Astrocyte (in vitro differentiated cells and primary cell): ENCODE measurements around the gene CNMD. TPM values are rescaled to one million over a fixed set of nuclear protein-coding genes. Genes with fewer than 3 reads are reported as not detected.

Source experiments
- DNase-seq: peaks from one replicate; pipeline ENCODE4 v3.0.0-alpha.2; 2010; ENCODE audit warnings: low read depth
- FAIRE-seq: peaks from 2 replicates; lab custom pipeline; 2011; peaks lifted over from hg19 to GRCh38; lab: Jason Lieb, UNC
- H2AFZ ChIP-seq: 2 replicates; pipeline ENCODE4 v1.6.0; 2012; ENCODE audit warnings: low read depth, low read length, inconsistent platforms
- H3K27ac ChIP-seq: 2 replicates; pipeline ENCODE4 v1.5.1; 2011; ENCODE audit warnings: low read depth, low read length, inconsistent platforms
- H3K27me3 ChIP-seq: 2 replicates; pipeline ENCODE4 v1.6.0; 2011; ENCODE audit warnings: low read length, inconsistent platforms; ENCODE audit not compliant: insufficient read depth
- H3K36me3 ChIP-seq: 2 replicates; pipeline ENCODE4 v1.5.1; 2011; ENCODE audit warnings: low read length, inconsistent platforms; ENCODE audit not compliant: insufficient read depth
- H3K4me1 ChIP-seq: 2 replicates; pipeline ENCODE4 v1.5.1; 2011; ENCODE audit warnings: low read length, inconsistent platforms; ENCODE audit not compliant: insufficient read depth
- H3K4me2 ChIP-seq: 2 replicates; pipeline ENCODE4 v1.6.0; 2012; ENCODE audit warnings: low read length, inconsistent platforms
- H3K4me3 ChIP-seq: 2 replicates; pipeline ENCODE4 v1.5.1; 2011; ENCODE audit warnings: low read depth, mild to moderate bottlenecking, low read length, inconsistent platforms; ENCODE audit not compliant: insufficient read depth
- H3K79me2 ChIP-seq: 2 replicates; pipeline ENCODE4 v1.6.0; 2012; ENCODE audit warnings: mild to moderate bottlenecking, low read length, inconsistent platforms; ENCODE audit not compliant: insufficient read depth
- H3K9ac ChIP-seq: 2 replicates; pipeline ENCODE4 v1.6.0; 2012; ENCODE audit warnings: mild to moderate bottlenecking, low read length, inconsistent platforms
- H3K9me3 ChIP-seq: 2 replicates; pipeline ENCODE4 v1.5.1; 2012; ENCODE audit warnings: low read depth, mild to moderate bottlenecking, low read length, inconsistent platforms; ENCODE audit not compliant: insufficient read depth
- H4K20me1 ChIP-seq: 2 replicates; pipeline ENCODE4 v1.6.0; 2012; ENCODE audit warnings: low read length, inconsistent platforms; ENCODE audit not compliant: insufficient read depth
- H3K27ac Mint-ChIP-seq: one replicate; pipeline ENCODE4 v1.8.0; 2021; ENCODE audit warnings: mild to moderate bottlenecking, mixed read lengths; ENCODE audit not compliant: unreplicated experiment
- H3K27me3 Mint-ChIP-seq: one replicate; pipeline ENCODE4 v1.8.0; 2021; ENCODE audit warnings: low read depth, mixed read lengths; ENCODE audit not compliant: unreplicated experiment
- H3K36me3 Mint-ChIP-seq: one replicate; pipeline ENCODE4 v1.8.0; 2021; ENCODE audit warnings: low read depth, mixed read lengths; ENCODE audit not compliant: unreplicated experiment
- H3K4me1 Mint-ChIP-seq: one replicate; pipeline ENCODE4 v1.8.0; 2021; ENCODE audit warnings: low read depth, mixed read lengths; ENCODE audit not compliant: unreplicated experiment
- H3K4me3 Mint-ChIP-seq: one replicate; pipeline ENCODE4 v1.8.0; 2021; ENCODE audit warnings: mild to moderate bottlenecking, moderate library complexity, mixed read lengths; ENCODE audit not compliant: unreplicated experiment
- H3K9me3 Mint-ChIP-seq: one replicate; pipeline ENCODE4 v1.8.0; 2021; ENCODE audit warnings: mild to moderate bottlenecking, mixed read lengths; ENCODE audit not compliant: unreplicated experiment
- CTCF ChIP-seq: IDR thresholded peaks from 2 replicates; pipeline ENCODE4 v1.5.1; 2011; ENCODE audit warnings: low read depth, mild to moderate bottlenecking, inconsistent platforms, low read length, moderate library complexity; ENCODE audit not compliant: insufficient read depth
- EZH2 ChIP-seq: IDR thresholded peaks from 2 replicates; pipeline ENCODE4 v1.6.1; 2012; ENCODE audit warnings: mild to moderate bottlenecking, low read length, inconsistent platforms; ENCODE audit not compliant: insufficient read depth
- total RNA-seq: library from RNA; stranded (reverse); gene quantifications from 2 replicates; pipeline ENCODE4 v1.2.1, GENCODE V29; 2021

Gene CNMD
- total RNA-seq, 1 donor from 2014 or later = not detected

DNA sequence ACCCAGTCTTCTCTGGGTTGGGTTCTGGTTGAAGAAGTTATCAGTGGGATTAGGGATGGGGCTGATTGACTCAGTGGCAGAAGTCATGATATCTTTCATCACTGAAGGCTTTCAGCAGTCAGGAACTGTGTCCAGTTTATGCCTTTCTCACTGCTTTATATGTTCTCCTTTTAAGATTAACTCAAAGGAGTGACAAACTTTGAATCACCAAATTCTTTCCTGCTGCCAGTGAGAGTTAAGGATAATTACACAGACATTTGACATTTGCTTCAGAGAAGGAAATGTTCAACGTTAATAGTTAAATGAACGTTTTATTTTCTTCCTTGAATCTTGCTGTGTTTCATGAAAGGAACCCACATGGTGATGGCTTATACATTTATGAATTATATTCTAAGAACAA, 41.0 kb upstream of the CNMD start:
- no peaks in the 10 kb centered on the region for H3K9me3 Mint-ChIP-seq
- H3K79me2 ChIP-seq = no peaks in the 10 kb centered on the region
- H3K4me3 ChIP-seq = no peak overlapping the region
- no peak overlapping the region for H3K4me3 Mint-ChIP-seq
- H3K27ac Mint-ChIP-seq = no peak overlapping the region
- no peaks in the 10 kb centered on the region for H3K27me3 Mint-ChIP-seq
- no peak for DNase-seq
- H3K9me3 ChIP-seq = no peaks in the 10 kb centered on the region
- H3K27ac ChIP-seq = no peak overlapping the region
- no peaks in the 10 kb centered on the region for H3K36me3 Mint-ChIP-seq
- H4K20me1 ChIP-seq = no peaks in the 10 kb centered on the region
- no peaks in the 10 kb centered on the region for H3K27me3 ChIP-seq
- no peak overlapping the region for H3K4me2 ChIP-seq
- no peak overlapping the region for H2AFZ ChIP-seq
- no peak overlapping the region for H3K9ac ChIP-seq
- no peaks in the 10 kb centered on the region for H3K36me3 ChIP-seq
- FAIRE-seq = no peak
- peaks cover 3% of the 10 kb centered on the region for H3K4me1 ChIP-seq
- H3K4me1 Mint-ChIP-seq = peaks cover 18% of the 10 kb centered on the region
- TF ChIP-seq EZH2 (no peak), CTCF (no peak)

DNA sequence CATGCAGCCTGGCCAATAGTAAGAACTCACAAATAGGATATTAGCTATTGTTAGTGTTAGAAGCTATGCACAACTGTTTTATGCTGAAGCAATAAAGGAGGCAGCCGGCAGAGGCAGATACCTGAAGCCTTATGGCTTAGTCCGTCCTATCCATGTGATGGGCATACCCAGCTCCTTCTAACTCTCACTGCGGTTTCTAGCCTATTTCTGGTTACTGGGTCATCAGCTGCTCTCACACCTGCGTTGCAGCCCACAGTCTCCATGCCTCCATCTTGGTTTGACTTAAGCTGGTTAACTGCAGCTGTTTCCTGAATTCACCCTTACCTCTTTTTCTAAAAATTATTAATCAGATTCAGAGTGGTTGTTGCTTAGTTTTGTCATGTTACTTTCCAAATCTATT, 40.5 kb upstream of the CNMD start:
- no peaks in the 10 kb centered on the region for H4K20me1 ChIP-seq
- Mint-ChIP-seq H3K4me1 (peaks cover 14% of the 10 kb centered on the region), H3K27ac (no peak overlapping the region), H3K9me3 (no peaks in the 10 kb centered on the region), H3K4me3 (no peak overlapping the region), H3K36me3 (no peaks in the 10 kb centered on the region), H3K27me3 (no peaks in the 10 kb centered on the region)
- H3K27ac ChIP-seq = no peak overlapping the region
- no peak overlapping the region for H3K9ac ChIP-seq
- H3K27me3 ChIP-seq = no peaks in the 10 kb centered on the region
- no peaks in the 10 kb centered on the region for H3K9me3 ChIP-seq
- H2AFZ ChIP-seq = no peak overlapping the region
- H3K4me1 ChIP-seq = peaks cover 3% of the 10 kb centered on the region
- H3K4me2 ChIP-seq = no peak overlapping the region
- DNase-seq = no peak
- FAIRE-seq = no peak
- no peak overlapping the region for H3K4me3 ChIP-seq
- no peaks in the 10 kb centered on the region for H3K36me3 ChIP-seq
- no peaks in the 10 kb centered on the region for H3K79me2 ChIP-seq
- TF ChIP-seq CTCF (no peak), EZH2 (no peak)

- Histone ChIP-seq H3K27me3 (no peaks in the 10 kb centered on the region), H3K9ac (no peak overlapping the region), H3K9me3 (no peaks in the 10 kb centered on the region), H4K20me1 (no peaks in the 10 kb centered on the region), H3K4me1 (peaks cover 3% of the 10 kb centered on the region), H3K4me2 (no peak overlapping the region), H3K36me3 (no peaks in the 10 kb centered on the region), H2AFZ (no peak overlapping the region), H3K27ac (no peak overlapping the region), H3K79me2 (no peaks in the 10 kb centered on the region), H3K4me3 (no peak overlapping the region)
- DNase-seq (no peak), FAIRE-seq (no peak)
- no peaks in the 10 kb centered on the region for H3K9me3 Mint-ChIP-seq
- peaks cover 8% of the 10 kb centered on the region for H3K4me1 Mint-ChIP-seq
- TF ChIP-seq EZH2 (no peak), CTCF (no peak)
- no peak overlapping the region for H3K27ac Mint-ChIP-seq
- H3K36me3 Mint-ChIP-seq = no peaks in the 10 kb centered on the region
- H3K4me3 Mint-ChIP-seq = no peak overlapping the region
- no peaks in the 10 kb centered on the region for H3K27me3 Mint-ChIP-seq
Measured at GRCh38 chr13:52779103-52779502, 39.5 kb upstream of the CNMD start.
